ENCODE results near the gene DUSP22.

- no peak for TF ChIP-seq CTCF (IDR thresholded peaks at IDR 0.05)
- TF ChIP-seq EZH2 (IDR thresholded peaks at IDR 0.05; ENCODE audit: borderline replicate concordance, insufficient read depth, low read depth, low read length, poor library complexity, severe bottlenecking) = no peak
Measured at GRCh38 chr6:301929-302705, 9.8 kb downstream of the DUSP22 start.
